ENCODE results near the gene KCNQ1OT1.

The KCNQ1OT1 gene

DNA sequence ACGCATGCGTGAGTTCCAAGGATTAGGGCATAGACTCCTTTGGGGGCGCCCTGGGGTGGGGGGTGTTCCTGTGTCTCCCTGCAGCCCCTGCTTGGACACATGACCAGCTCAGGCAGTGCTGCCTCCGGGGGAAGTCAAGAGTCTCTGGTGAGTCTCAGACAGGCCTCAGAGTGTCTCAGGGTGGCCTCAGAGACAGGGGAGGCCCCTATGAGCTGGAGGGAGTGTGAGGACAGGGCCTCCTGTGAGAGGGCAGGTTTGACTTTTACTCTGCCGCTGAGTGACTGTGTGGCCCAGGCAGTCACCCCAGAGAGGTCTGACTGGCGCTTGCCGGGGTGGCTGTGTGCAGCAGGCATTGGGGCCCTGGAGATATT lies 41.2 kb upstream of the KCNQ1OT1 start:
- no peak for DNase-seq (ENCODE audit: low read depth)
- no peak for TF ChIP-seq CTCF (IDR thresholded peaks at IDR 0.05; ENCODE audit: control insufficient read depth, insufficient read depth, low read depth, low read length, missing control alignments)

DNA sequence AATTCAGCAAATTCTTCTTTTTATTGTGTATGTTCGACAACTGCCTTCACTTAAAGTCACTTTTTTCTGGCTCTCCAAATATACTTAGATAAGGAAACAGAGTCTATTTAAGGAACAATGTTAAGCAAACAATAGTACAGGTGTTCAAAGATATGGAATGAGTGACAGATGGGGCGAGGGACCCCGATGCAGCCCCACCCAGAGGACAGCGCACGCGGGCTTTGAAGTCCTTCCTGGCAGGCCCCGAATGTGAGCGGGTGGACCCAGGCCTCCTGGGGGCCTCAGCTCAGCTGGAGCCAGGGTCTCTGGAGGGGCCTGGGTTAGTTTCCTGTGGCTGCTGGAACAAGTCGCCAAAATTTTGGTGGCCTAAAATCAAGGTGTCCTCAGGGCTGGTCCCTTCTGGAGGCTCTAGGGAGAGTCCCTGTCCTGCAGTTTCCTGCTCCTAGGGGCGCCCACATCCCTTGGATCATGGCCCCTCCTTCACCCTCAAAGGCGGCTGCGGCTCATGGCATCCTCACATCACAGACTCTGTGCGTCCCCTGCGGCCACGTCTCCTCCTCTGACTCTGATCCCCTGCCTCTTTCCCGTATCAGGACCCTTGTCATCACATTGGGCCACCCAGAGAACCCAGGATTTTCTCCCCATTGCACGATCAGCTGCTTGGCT lies 40.6 kb upstream of the KCNQ1OT1 start:
- TF ChIP-seq CTCF (IDR thresholded peaks at IDR 0.05; ENCODE audit: control insufficient read depth, insufficient read depth, low read depth, low read length, missing control alignments): no peak
- DNase-seq (ENCODE audit: low read depth): no peak
- no peak overlapping the region for H3K4me3 ChIP-seq (ENCODE audit: control insufficient read depth, low read depth, low read length)

More for the DNA sequence above, 41.2 kb upstream of the KCNQ1OT1 start:
- H3K4me3 ChIP-seq (ENCODE audit: control insufficient read depth, low read depth, low read length): no peak overlapping the region

DNA sequence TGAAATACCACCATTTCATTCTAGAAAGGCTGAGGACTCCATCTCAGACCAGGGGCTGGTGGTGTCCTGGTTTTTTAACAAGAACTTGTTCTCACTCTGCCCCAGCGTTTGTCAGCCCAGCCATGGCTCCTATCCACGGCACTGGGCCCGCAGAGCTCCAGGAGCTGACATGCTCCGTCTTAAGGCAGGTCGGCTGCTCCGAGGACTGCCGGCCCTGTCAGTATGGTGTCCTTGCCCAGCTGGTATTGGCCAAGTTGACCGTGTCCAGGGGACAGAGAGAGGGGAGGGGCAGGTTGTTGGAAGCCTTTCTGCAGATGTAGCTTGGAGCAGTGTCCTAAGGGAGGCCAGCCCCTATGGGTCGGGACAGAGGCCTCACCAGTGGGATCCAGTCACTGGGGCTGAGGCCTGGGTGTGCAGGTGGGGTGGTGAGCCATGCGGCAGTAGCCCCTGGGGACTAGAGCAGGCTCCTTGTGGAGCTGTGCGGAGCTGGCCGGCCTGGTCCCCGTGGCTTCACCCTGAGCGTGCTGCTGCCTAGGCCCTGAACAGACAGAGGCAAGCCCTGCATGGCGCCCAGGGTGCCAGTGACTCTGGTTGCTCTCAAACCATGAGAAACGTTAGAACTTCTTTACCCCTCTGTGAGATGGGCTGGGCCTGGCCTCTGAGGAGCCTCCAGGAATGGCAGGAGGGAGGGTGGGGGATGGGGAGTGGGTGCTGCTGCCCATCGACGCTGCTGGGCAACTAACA lies 39.9 kb upstream of the KCNQ1OT1 start:
- DNase-seq (ENCODE audit: low read depth): no peak
- no peak for TF ChIP-seq CTCF (IDR thresholded peaks at IDR 0.05; ENCODE audit: control insufficient read depth, insufficient read depth, low read depth, low read length, missing control alignments)
- no peak overlapping the region for H3K4me3 ChIP-seq (ENCODE audit: control insufficient read depth, low read depth, low read length)

- no peak for DNase-seq (ENCODE audit: low read depth)
Observed at GRCh38 chr11:2738551-2739431, 39.0 kb upstream of the KCNQ1OT1 start.

DNA sequence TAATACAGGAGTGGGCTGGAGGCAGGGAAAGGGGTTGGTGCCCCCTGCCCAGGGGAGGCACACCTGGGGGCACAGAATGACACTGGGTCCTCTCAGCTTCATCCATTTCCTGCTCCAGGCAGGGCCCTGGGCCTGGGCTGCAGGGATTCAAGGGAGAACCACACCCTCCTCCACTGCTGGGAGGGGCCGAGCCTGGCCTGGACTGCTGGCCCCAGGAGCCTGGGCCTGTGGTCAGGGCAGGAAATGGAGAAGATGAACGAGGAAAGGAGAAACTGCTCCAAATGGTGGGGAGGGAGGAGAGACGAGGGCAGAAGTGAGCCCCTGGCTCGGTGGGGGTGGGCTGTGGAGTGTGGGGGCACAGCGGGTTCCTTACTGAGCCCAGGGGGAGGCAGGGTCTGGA lies 38.1 kb upstream of the KCNQ1OT1 start:
- no peak for DNase-seq (ENCODE audit: low read depth)
- no peak for TF ChIP-seq CTCF (IDR thresholded peaks at IDR 0.05; ENCODE audit: control insufficient read depth, insufficient read depth, low read depth, low read length, missing control alignments)

More at GRCh38 chr11:2738551-2739431, 39.0 kb upstream of the KCNQ1OT1 start:
- no peak overlapping the region for H3K4me3 ChIP-seq (ENCODE audit: control insufficient read depth, low read depth, low read length)
- TF ChIP-seq CTCF (IDR thresholded peaks at IDR 0.05; ENCODE audit: control insufficient read depth, insufficient read depth, low read depth, low read length, missing control alignments): no peak

DNA sequence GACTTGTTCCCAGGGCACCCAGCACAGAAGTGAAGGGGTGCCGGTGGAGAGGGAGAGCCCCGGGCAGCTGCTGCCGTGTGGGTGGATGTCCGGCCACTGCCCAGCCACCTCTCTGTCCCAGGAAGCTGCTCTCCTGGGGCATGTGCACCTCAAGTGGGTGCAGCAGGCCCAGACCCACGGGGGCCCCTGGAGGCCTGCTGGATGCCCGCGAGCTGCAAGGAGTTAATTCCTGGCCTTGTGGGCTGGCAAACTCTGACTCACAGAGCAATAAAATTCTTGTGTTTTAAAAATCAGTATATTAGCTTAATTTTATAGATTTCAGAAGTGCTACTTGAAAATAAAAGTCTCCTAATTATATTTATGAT lies 37.4 kb upstream of the KCNQ1OT1 start:
- H3K4me3 ChIP-seq (ENCODE audit: control insufficient read depth, low read depth, low read length): no peak overlapping the region
- no peak for TF ChIP-seq CTCF (IDR thresholded peaks at IDR 0.05; ENCODE audit: control insufficient read depth, insufficient read depth, low read depth, low read length, missing control alignments)
- DNase-seq (ENCODE audit: low read depth): no peak

More for the DNA sequence above, 38.1 kb upstream of the KCNQ1OT1 start:
- no peak overlapping the region for H3K4me3 ChIP-seq (ENCODE audit: control insufficient read depth, low read depth, low read length)

Measured in AG09309 (cell line).